Thyroid gland (tissue), 4 donors: ENCODE measurements around the gene ULK4.

ENCODE experiments used
- CTCF ChIP-seq, 6 experiments: fragments of 200-600 bp in 3 of 6; fragments of 450-650 bp in 3 of 6; sonication (generic) in 3 of 6; IDR thresholded peaks; one replicate each; pipeline ENCODE4 v1.5.1; 2016 to 2019; ENCODE audit warnings: antibody characterized with exemption in 6 of 6, mild to moderate bottlenecking in 2 of 6, inconsistent platforms in 1 of 6, moderate library complexity in 1 of 6
- POLR2A ChIP-seq, 2 donors: fragments of 450-650 bp; IDR thresholded peaks; one replicate each; pipeline ENCODE4 v1.6.1; 2017; ENCODE audit warnings: antibody characterized with exemption in 2 of 2, mild to moderate bottlenecking in 2 of 2, moderate library complexity in 1 of 2

GRCh38 chr3:41364736-41365135, 597.2 kb downstream of the ULK4 start:
- no peak for TF ChIP-seq CTCF (IDR thresholded peaks at IDR 0.05)
- no peak for TF ChIP-seq POLR2A (IDR thresholded peaks at IDR 0.05)
